HEK293T (cell line): Measurements from ENCODE around the gene RYR1.
A peak's percentile ranks its signal among the peaks of the same experiment; 100 is the strongest.

Experiments
- CTCF ChIA-PET: fragments of 350-600 bp; formaldehyde crosslinking; extraction: SDS; loops from one replicate; lab custom pipeline; 2021; ENCODE audit warnings: antibody characterized with exemption, inconsistent platforms; lab: Yijun Ruan, JAX
- POLR2A ChIA-PET: fragments of 350-600 bp; formaldehyde crosslinking; extraction: SDS; loops from one replicate; lab custom pipeline; 2020; ENCODE audit warnings: antibody characterized with exemption, inconsistent platforms; lab: Yijun Ruan, JAX
- DNase-seq: peaks from one replicate; pipeline ENCODE4 v3.0.0; 2012; ENCODE audit warnings: mixed read lengths; ENCODE audit errors: extremely low spot score
- ARNT ChIP-seq: fragments of 450-650 bp; IDR thresholded peaks from 2 replicates; pipeline ENCODE4 v1.6.1; 2017; ENCODE audit warnings: mild to moderate bottlenecking
- BHLHE40 ChIP-seq: fragments of 450-650 bp; IDR thresholded peaks from 2 replicates; pipeline ENCODE4 v1.6.1; 2016; ENCODE audit warnings: mild to moderate bottlenecking, moderate library complexity, borderline replicate concordance
- CTBP1 ChIP-seq: fragments of 450-650 bp; IDR thresholded peaks from 2 replicates; pipeline ENCODE4 v1.6.1; 2016; ENCODE audit warnings: borderline replicate concordance
- ELF4 ChIP-seq: fragments of 450-650 bp; IDR thresholded peaks from 2 replicates; pipeline ENCODE4 v1.6.1; 2017; ENCODE audit warnings: antibody characterized with exemption
- FOXA1 ChIP-seq: fragments of 450-650 bp; IDR thresholded peaks from 2 replicates; pipeline ENCODE4 v1.6.1; 2016; ENCODE audit warnings: mild to moderate bottlenecking
- FOXK2 ChIP-seq: fragments of 450-650 bp; IDR thresholded peaks from 2 replicates; pipeline ENCODE4 v1.6.1; 2016; ENCODE audit warnings: mild to moderate bottlenecking
- FOXM1 ChIP-seq: fragments of 450-650 bp; IDR thresholded peaks from 2 replicates; pipeline ENCODE4 v1.6.1; 2017; ENCODE audit warnings: mild to moderate bottlenecking, borderline replicate concordance
- HDGF ChIP-seq: fragments of 450-650 bp; IDR thresholded peaks from 2 replicates; pipeline ENCODE4 v1.6.1; 2017; ENCODE audit warnings: antibody characterized with exemption, borderline replicate concordance
- L3MBTL2 ChIP-seq: fragments of 450-650 bp; conservative IDR thresholded peaks from 2 replicates; pipeline ENCODE4 v1.6.1; 2016; ENCODE audit warnings: mild to moderate bottlenecking
- LEF1 ChIP-seq: fragments of 450-650 bp; IDR thresholded peaks from 2 replicates; pipeline ENCODE4 v1.6.1; 2017; ENCODE audit warnings: mild to moderate bottlenecking, borderline replicate concordance
- NFRKB ChIP-seq: fragments of 450-650 bp; IDR thresholded peaks from 2 replicates; pipeline ENCODE4 v1.6.1; 2016; ENCODE audit warnings: mild to moderate bottlenecking, moderate library complexity
- PKNOX1 ChIP-seq: fragments of 450-650 bp; IDR thresholded peaks from 2 replicates; pipeline ENCODE4 v1.6.1; 2016
- SP1 ChIP-seq: fragments of 450-650 bp; IDR thresholded peaks from 2 replicates; pipeline ENCODE4 v1.6.1; 2017
- SUZ12 ChIP-seq: fragments of 450-650 bp; IDR thresholded peaks from 2 replicates; pipeline ENCODE4 v1.6.1; 2016; ENCODE audit warnings: mild to moderate bottlenecking
- TARDBP ChIP-seq: fragments of 450-650 bp; IDR thresholded peaks from 2 replicates; pipeline ENCODE4 v1.6.1; 2016
- ZNF384 ChIP-seq: fragments of 450-650 bp; IDR thresholded peaks from 2 replicates; pipeline ENCODE4 v1.6.1; 2016

RYR1 gene

DNA sequence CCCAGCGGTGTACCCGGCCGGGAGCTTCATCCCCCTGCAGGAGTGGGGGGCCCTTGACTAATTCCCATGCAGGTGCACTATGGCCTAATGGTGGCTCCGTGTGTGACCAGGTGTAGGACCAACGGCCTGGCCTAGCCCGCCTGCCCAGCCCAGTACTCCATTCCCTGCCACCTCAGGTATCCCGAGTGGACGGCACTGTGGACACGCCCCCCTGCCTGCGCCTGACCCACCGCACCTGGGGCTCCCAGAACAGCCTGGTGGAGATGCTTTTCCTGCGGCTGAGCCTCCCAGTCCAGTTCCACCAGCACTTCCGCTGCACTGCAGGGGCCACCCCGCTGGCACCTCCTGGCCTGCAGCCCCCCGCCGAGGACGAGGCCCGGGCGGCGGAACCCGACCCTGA, 39.7 kb downstream of the RYR1 start:
- no peak for DNase-seq
- POLR2A ChIA-PET: no interaction called here
- CTCF ChIA-PET: no interaction called here
- TF ChIP-seq ARNT: no peak

- ChIA-PET POLR2A (no interaction called here), CTCF (no interaction called here)
- DNase-seq: no peak
- TF ChIP-seq BHLHE40 (no peak), ZNF384 (no peak), SP1 (no peak), FOXK2 (no peak), ELF4 (no peak), NFRKB (no peak), ARNT (no peak), FOXA1 (no peak), PKNOX1 (no peak), CTBP1 (no peak), TARDBP (no peak), LEF1 (no peak), SUZ12 (no peak)
These were observed 41.7 kb downstream of the RYR1 start for GRCh38 chr19:38475176-38475575.

- POLR2A ChIA-PET: interaction anchor here (1.8 kb wide), 1 partner anchor 452 kb away, joined by 4 read pairs; the partner anchor contains the start of genes MRPS12 and SARS2
- peak; percentile 68 for DNase-seq
- CTCF ChIA-PET: interaction anchor here (0.6 to 1.8 kb wide), 7 partner anchors 8 to 270 kb away, joined by 3 to 9 read pairs (median 4); partner anchors contain the start of gene ACTN4
- TF ChIP-seq FOXM1 (no peak), ARNT (no peak), CTBP1 (no peak), NFRKB (no peak), HDGF (no peak), ZNF384 (no peak), L3MBTL2 (no peak), FOXK2 (no peak)
These were observed 44.9 kb downstream of the RYR1 start for GRCh38 chr19:38478273-38478971.

DNA sequence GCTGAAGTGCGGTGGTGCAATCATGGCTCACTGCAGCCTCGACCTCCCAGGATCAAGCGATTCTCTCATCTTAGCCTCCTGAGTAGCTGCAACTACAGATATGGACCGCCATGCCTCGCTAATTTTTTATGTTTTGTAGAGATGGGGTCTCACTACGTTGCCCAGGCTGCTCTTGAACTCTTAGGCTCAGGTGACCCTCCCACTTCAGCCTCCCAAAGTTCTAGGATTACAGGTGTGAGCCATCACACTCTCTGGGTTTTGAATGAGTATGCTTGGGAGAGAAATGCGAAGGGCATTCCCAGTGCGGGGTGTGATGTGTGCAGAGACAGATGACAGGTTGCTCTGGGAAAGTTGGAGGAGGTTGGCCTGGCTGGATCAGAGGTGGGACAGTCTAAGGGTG, 49.0 kb downstream of the RYR1 start:
- no peak for DNase-seq
- TF ChIP-seq FOXM1 (no peak), FOXA1 (no peak), TARDBP (no peak), PKNOX1 (no peak), ARNT (no peak), L3MBTL2 (no peak), LEF1 (no peak), CTBP1 (no peak)
- POLR2A ChIA-PET: no interaction called here
- CTCF ChIA-PET: no interaction called here

GRCh38 chr19:38483016-38483630, 49.6 kb downstream of the RYR1 start:
- ChIA-PET CTCF (no interaction called here), POLR2A (no interaction called here)
- DNase-seq: no peak
- TF ChIP-seq FOXK2 (no peak), FOXM1 (no peak), TARDBP (no peak), ARNT (no peak), PKNOX1 (no peak), ELF4 (no peak)

GRCh38 chr19:38484747-38485146, 51.3 kb downstream of the RYR1 start:
- DNase-seq: no peak
- CTCF ChIA-PET: no interaction called here
- TF ChIP-seq SP1: no peak
- TF ChIP-seq FOXA1: no peak
- TF ChIP-seq HDGF: no peak
- no peak for TF ChIP-seq ARNT
- TF ChIP-seq PKNOX1: no peak
- TF ChIP-seq FOXK2: no peak
- no peak for TF ChIP-seq FOXM1
- TF ChIP-seq TARDBP: no peak
- no peak for TF ChIP-seq SUZ12
- no peak for TF ChIP-seq NFRKB
- TF ChIP-seq L3MBTL2: no peak
- TF ChIP-seq ZNF384: no peak
- no peak for TF ChIP-seq ELF4
- no peak for TF ChIP-seq BHLHE40
- POLR2A ChIA-PET: no interaction called here
